Activated T-cell treated with anti-CD3 and anti-CD28 coated beads for 4 hours (primary cell): ENCODE measurements around the gene LDLRAD4.

Experiments used
- DNase-seq: peaks from one replicate; pipeline ENCODE4 v3.0.0-alpha.2; 2020

LDLRAD4 gene

GRCh38 chr18:13218368-13218991 is at the start of gene LDLRAD4:
Gene LDLRAD4 (plus strand): TSS chr18:13218760.
- no peak for DNase-seq

- DNase-seq = no peak
These were observed 44.9 kb upstream of the LDLRAD4 start for GRCh38 chr18:13173578-13174145.

- DNase-seq = no peak
These were observed 43.3 kb upstream of the LDLRAD4 start for GRCh38 chr18:13175266-13175665.

- no peak for DNase-seq
These were observed 42.8 kb upstream of the LDLRAD4 start for GRCh38 chr18:13175754-13176210.

- no peak for DNase-seq
These were observed 41.7 kb upstream of the LDLRAD4 start for GRCh38 chr18:13176847-13177246.

- no peak for DNase-seq
These were observed 40.4 kb upstream of the LDLRAD4 start for GRCh38 chr18:13178197-13178596.

GRCh38 chr18:13178976-13179375 is 39.6 kb upstream of the LDLRAD4 start:
- no peak for DNase-seq

GRCh38 chr18:13179566-13180113 is 38.9 kb upstream of the LDLRAD4 start:
- DNase-seq = no peak

- DNase-seq = no peak
These were observed 37.8 kb upstream of the LDLRAD4 start for GRCh38 chr18:13180614-13181375.

GRCh38 chr18:13181765-13182164 is 36.8 kb upstream of the LDLRAD4 start:
- no peak for DNase-seq

- DNase-seq = no peak
These were observed 35.2 kb upstream of the LDLRAD4 start for GRCh38 chr18:13183359-13183758.

GRCh38 chr18:13183790-13184189 is 34.8 kb upstream of the LDLRAD4 start:
- no peak for DNase-seq

GRCh38 chr18:13184396-13184795 is 34.2 kb upstream of the LDLRAD4 start:
- DNase-seq = no peak

GRCh38 chr18:13185675-13186198 is 32.8 kb upstream of the LDLRAD4 start:
- DNase-seq = no peak

GRCh38 chr18:13186687-13187086 is 31.9 kb upstream of the LDLRAD4 start:
- DNase-seq = no peak

- DNase-seq = no peak
These were observed 31.1 kb upstream of the LDLRAD4 start for GRCh38 chr18:13187498-13187897.

GRCh38 chr18:13191031-13191430 is 27.5 kb upstream of the LDLRAD4 start:
- no peak for DNase-seq

GRCh38 chr18:13191779-13192178 is 26.8 kb upstream of the LDLRAD4 start:
- no peak for DNase-seq

- DNase-seq = no peak
These were observed 25.6 kb upstream of the LDLRAD4 start for GRCh38 chr18:13192970-13193369.

- DNase-seq = no peak
These were observed 24.3 kb upstream of the LDLRAD4 start for GRCh38 chr18:13194239-13194638.

GRCh38 chr18:13198701-13199100 is 19.9 kb upstream of the LDLRAD4 start:
- DNase-seq = no peak

- DNase-seq = no peak
These were observed 19.4 kb upstream of the LDLRAD4 start for GRCh38 chr18:13199169-13199568.

- DNase-seq = no peak
These were observed 17.3 kb upstream of the LDLRAD4 start for GRCh38 chr18:13201292-13201691.

GRCh38 chr18:13202571-13202970 is 16.0 kb upstream of the LDLRAD4 start:
- DNase-seq = no peak
